HG02884 (cell line): Measurements from ENCODE around the gene MRPL28.
"Not testable (repeated sequence)": the region's sequence is repeated elsewhere in the genome, so short reads cannot be mapped to it uniquely, and the experiment has no call there.

Experiments
- ATAC-seq: cut with Tn5 transposase; IDR thresholded peaks from one replicate; pipeline ENCODE4 v1.9.1; 2021; ENCODE audit warnings: mild to moderate bottlenecking, moderate library complexity; ENCODE audit not compliant: unreplicated experiment

The MRPL28 gene

DNA sequence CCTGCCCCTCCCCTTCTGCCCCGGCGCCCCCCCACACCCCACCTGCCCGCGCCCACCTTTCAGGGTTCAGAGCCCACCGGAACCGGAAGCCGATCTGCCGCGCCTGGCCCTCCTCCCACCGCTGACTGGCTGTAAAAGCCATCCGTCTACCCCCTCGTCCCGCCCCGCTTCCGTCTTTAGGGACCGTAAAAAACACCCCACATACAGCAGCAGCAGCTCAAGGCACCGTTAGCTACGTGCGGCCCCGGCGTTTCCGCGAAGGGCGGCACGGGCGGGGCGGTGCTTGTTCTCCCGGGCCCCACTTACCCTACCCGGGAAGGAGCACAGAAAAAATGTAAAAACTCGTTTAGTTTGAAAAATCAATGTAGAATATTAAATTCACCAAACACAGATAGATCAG is at the start of gene MRPL28:
Gene MRPL28, minus strand, starts transcription at position 96 of the 400 bp plus-strand sequence. CDS start 320 bp downstream, outside the sequence.
- ATAC-seq: peak; percentile 69

DNA sequence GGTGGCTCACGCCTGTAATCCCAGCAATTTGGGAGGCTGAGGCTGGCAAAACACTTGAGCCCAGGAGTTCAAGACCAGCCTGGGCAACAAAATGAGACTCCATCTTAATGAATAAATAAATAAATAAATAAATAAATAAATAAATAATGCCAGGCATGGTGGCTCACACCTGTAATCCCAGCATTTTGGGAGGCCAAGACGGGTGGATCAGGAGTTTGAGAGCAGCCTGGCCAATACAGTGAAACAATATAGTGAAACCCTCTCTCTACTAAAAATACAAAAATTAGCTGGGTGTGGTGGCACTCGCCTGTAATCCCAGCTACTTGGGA is 44.8 kb upstream of the MRPL28 start:
- ATAC-seq: not testable (repeated sequence)

DNA sequence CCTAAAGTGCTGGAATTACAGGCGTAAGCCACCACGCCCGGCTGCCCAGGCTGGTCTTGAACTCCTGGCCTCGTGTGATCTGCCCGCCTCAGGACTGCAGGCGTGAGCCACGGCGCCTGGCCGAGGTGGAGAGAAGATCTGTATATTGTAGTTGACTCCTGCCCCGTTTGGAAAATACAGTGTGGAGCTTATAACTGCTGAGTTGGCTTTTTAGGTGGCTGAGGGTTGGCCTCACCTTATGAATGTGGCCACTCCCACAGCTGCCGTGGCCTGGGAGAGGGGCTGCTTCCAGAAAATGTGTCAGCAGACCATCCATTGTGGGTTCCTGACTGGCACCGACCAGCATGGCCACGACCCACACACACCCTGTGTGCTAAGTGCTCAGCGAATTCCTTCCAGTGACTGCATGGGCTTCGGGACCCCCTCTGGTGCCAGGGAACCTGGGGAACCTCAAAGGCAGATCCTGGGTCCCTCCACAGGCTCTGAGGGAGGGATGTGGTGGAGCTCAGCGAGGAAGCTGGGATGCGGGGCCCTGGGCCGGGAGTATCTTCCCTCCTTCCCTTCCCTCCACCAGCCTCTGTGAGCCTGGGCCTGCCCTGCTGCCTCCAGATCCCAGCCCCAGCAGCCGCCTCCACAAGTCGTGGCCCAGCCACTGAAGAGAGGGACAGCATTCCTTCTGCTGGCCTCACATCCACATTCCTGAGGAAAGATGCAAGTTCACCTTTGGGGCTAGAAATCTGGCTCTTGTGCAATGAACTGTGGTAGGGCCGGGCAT is 44.2 kb upstream of the MRPL28 start:
- ATAC-seq: no peak

DNA sequence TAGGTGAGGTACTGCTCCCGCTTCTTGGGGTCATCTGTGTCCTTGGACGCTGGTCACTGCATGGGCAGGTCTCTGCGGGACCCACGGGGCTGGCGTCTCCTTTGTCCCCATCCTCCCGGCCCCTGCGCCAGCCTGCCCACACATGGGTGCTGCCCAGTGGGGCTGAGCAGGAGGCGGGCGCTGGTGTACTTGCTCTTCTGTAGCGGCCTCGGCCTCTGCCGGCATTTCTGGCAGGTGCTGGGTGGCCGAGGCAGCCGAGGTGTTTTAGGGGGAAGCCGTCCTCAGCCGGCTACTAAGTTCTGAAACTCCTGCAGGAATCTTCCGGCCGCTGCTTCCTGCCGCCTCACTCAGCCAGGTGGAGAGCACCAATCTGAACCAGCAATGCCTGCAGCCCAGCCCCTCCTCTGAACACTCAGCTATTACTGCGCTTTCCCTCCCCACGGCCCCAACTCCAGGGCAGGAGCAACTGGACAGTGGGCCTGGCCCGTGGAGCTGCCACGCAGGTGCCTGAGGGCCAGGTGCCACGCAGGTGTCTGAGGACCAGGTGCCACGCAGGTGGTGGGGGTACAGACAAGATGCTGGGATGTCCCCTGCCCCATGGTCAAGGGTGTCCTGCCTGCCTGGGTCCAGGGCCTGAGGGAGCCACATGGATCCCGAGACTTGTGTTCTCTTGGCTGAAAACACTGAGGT is 41.4 kb upstream of the MRPL28 start:
- no peak for ATAC-seq

DNA sequence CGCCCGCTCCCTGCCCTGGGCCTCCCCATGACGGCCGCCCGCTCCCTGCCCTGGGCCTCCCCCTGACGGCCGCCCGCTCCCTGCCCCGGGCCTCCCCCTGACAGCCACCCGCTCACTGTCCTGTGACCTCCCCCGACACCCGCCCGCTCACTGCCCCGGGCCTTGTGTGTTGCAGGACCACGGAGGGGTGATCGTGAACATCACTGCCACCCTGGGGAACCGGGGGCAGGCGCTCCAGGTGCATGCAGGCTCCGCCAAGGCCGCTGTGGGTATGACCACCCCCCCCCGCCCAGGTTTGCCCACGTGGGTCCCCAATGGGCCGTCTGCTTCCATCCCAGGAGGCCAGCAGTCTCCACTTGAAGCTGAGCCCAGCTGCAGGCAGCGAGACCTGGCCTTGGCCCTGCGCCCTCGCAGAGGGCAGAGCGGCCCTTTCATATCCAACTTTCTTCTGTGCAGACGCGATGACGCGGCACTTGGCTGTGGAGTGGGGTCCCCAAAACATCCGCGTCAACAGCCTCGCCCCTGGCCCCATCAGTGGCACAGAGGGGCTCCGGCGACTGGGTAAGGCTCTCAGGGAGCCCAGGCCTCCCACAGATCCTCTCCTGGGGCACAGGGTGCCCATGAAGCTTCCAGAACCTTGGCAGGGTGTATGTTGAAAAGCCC is 40.3 kb upstream of the MRPL28 start:
- ATAC-seq: no peak

DNA sequence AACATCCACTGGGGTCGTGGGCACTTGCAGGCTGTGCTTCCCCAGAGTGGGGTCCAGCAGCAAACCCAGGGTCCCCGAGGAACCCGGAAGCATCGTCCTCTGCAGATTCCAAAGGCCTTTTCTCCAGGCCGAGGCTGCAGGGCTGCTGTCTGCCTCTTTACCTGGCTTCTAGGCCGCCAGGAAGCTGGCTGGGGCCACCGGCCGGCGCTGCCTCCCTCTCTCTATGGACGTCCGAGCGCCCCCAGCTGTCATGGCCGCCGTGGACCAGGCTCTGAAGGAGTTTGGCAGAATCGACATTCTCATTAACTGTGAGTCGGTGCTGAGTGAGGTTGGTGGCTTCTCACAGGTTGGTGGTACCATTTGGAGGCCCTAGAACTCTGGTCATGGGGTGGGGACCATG is 36.9 kb upstream of the MRPL28 start:
- no peak for ATAC-seq

DNA sequence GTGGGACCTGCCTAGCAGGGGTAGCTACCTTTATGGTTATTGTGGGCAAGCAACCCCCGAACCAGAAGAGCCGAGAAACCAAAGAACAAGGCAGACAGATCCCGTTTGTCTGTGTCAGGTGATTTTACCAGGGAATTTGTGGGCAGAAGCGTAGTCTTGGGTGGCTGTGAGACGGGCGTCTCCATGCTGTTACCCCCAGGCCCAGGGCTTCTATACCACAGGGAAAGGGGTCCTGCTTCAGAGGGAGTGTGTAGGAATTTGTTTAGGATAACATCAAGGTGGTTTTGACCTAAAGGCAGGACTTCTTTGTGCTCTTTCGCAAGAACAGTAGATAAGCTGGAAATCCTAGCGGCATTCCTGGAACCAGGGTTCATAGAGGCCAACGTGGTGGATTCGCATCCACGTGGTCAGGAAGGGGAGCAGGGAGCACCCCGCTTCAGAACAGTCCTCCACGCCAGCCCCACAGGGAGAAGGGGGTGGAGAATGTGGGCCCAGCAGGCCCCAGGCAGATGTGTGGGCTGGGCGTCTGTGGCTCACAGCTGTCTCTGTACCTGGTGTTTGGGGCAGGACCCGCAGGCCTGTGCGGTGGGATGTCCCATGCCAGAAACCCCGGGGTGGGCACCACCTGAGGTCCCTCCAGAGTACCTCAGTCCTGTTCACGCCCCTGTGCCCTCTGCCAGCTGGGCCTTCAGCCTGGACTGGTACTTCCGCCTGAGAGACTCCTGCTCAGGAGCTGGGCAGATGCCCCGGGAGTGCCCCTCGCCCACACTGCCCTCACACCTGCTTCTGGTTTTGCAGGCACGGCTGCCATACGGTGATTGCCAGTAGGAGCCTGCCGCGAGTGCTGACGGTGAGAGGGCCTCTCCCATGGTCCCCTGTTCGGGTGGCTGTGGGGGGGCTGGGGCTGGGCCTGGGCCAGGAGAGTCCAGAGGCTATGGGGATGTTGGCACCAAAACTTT is 35.5 kb upstream of the MRPL28 start:
- ATAC-seq: no peak

DNA sequence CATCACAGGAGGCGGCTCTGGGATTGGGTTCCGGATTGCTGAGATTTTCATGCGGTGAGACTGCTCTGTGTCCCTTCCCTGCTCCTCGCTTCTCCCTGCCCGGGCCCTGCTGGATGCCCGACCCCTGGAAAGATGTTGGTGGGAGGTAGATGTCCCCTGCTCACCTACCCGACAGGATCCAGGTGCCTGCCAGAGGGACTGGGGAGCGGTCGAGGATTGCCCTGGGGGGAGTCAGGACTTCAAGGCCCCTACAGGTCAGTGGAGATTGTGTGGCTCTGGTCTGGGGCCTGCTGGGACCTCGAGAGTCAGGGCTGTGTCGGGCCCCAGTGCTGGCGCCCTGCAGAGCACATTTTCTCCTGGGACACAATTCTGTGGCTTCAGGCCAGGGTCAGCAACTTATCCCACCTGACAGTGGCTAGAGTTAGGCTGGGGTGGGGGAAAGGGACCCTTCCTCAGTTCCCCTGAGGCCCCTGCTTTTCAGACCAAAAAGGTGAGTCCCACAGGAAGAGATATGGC is 34.7 kb upstream of the MRPL28 start:
- no peak for ATAC-seq

DNA sequence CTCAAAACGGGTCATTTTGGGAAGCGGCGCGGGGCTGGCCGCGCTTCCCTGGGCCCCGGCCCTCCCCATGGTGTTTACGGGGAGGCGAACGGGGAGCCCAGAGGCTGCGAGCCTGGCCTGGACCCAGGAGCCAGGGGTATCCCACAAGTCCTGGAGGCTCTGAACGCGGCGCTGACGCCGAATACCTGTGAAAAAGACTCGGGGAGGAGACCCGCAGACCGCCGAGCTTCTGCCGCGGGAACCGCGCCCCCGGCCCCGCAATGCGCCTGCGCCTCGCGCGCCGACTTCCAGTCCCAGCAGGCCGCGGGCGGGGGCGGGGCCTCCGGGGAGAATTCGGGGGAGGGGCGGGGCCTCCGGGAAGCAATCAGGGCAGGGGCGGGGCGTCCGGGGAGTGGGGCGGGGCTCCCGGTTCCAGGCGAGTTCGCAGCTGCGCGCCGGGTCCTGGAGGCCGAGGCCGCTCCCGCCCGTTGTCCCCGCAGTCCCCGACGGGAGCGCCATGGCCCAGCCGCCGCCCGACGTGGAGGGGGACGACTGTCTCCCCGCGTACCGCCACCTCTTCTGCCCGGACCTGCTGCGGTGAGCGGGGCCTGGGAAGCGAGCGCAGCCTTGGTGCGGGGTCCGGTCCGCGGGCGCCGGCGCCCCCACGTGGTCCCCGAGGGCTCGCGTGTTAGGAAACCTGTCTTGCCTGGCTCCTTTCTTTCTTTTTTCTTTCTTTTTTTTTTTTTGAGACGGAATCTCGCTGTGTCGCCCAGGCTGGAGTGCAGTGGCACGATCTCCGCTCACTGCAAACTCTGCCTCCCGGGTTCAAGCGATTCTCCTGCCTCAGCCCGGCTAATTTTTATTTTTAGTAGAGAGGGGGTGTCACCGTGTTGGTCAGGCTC is 31.4 kb upstream of the MRPL28 start, which contains the start of gene DECR2:
Gene DECR2, plus strand, starts transcription at position 418 of the 881 bp plus-strand sequence. Its CDS starts 79 bp downstream, at position 497.
- ATAC-seq: peak; percentile 42

DNA sequence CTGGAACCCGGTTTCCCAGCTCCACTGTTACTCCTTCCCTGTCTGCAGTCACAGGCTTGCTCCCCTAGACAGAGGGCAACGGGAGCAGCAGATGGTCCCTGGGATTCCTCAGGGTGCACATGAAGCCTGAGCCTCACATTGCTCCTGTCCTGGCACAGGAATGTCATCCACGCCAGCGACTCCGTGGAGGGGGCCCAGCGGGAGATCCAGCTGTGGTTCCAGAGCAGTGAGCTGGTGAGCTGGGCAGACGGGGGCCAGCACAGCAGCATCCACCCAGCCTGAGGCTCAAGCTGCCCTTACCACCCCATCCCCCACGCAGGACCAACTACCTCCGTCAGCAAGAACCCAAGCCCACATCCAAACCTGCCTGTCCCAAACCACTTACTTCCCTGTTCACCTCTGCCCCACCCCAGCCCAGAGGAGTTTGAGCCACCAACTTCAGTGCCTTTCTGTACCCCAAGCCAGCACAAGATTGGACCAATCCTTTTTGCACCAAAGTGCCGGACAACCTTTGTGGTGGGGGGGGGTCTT is 29.8 kb upstream of the MRPL28 start:
- ATAC-seq: no peak

DNA sequence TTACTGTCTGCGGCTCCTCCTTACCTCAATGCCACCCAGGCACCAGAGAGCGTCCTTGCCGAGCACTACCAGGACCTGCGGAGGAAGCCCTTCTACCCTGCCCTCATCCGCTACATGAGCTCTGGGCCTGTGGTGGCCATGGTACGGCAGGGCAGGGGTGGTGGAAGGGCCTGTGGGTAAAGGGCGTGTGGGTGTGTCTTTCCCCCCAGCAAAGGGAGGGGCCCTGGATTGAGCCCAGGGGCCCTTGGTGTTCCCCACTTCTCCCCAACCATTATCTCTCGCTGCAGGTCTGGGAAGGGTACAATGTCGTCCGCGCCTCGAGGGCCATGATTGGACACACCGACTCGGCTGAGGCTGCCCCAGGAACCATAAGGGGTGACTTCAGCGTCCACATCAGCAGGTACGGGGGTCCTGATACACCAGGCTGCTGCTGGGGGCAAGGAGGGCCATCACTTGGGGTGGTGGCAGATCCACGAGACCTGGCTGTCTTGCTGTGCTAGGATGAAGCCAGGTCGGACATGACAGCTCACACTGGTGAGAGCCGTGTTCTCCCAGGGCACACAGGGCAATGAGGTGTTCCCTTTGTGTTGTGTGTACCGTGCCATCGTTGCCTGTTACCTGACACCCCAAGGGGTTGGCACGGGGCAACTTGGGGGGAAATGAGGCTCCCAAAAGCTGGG is 29.1 kb upstream of the MRPL28 start:
- no peak for ATAC-seq

DNA sequence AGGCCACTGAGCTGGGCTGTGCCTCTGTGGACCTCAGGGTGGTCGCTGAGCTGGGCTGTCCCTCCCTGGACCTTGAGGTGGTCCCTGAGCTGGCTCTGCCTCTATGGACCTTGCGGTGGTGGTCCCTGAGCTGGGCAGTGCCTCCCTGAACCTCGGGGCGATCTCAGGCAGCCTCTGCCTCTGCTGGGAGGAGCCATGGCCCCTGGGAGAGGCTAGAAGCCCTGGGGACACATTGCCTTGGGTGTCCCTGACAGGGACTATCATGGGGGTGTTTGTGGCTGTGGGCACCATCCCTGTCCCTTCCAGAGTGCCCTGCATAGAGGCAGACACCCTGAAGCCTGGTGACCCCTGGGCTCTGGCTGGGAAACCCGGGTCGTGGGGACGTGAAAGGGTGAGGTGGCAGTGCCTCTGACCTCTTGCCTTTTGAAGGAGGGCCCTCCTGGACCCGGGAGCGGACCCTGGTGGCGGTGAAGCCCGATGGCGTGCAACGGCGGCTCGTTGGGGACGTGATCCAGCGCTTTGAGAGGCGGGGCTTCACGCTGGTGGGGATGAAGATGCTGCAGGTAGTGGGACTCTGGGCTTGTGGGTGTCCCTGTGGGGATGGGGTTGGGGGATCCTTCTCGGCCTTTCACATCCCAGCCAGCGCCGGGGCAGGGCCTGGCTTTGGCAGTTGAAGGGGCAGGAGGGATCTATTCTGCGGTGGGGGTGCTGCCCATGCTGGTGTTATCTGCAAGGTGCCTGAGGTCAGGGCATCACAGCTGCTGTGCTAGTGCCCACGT is 28.4 kb upstream of the MRPL28 start:
- no peak for ATAC-seq

DNA sequence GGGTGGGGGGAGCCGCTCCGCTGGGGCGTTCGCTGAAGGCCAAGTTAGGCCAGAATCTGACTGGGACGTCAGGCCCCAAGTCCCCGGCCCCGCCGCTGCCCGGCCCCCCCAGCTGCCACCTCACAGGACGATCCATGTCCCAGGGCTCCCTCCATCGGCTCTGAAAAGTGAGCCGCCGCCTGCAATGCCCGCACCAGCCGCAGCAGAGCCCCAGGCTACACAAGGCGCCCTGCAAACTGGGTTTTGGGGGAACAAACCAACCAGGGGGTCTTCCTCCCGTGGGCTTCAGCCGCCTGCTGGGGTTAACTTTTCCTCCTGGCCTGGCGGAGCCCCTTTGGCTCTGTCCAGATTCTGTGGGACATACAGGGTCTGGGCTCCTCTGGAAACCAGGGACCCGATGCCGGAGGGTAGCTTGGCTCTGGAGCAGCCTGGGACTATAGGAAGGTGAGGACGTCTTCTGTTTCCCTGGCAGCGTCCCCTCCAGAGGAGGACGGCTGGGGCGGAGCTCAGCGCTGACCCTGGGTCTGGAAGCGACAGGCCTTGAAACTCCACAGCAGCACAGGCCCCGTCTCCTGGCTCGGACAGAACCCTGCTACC is 27.5 kb upstream of the MRPL28 start:
- ATAC-seq: no peak

DNA sequence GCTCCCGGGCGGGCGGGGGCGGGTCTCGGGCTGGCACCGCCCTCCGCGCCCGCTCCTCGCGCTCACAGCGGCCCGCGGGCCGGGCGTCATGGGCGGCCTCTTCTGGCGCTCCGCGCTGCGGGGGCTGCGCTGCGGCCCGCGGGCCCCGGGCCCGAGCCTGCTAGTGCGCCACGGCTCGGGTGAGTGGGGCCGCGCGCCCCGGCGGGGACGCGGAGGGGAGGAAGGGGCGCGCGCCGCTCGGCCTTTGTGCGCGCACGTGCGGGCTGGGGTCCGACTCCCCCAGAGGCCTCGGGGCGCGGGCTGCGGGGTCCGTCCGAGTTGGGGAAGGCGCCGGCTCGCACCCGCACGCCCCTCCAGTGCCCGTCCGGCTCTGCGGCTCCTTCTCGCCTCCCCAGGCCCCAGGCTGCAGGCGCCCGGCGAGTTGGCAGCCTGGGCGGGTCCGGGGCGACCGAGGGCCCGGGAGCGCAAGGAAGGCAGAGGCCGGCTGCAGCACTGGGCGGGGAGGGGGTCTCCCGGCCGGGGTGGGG is 26.9 kb upstream of the MRPL28 start, which contains the start of gene NME4:
Gene NME4, plus strand, starts transcription at position 65 of the 527 bp plus-strand sequence. Its CDS starts 24 bp downstream, at position 89.
- ATAC-seq: no peak

DNA sequence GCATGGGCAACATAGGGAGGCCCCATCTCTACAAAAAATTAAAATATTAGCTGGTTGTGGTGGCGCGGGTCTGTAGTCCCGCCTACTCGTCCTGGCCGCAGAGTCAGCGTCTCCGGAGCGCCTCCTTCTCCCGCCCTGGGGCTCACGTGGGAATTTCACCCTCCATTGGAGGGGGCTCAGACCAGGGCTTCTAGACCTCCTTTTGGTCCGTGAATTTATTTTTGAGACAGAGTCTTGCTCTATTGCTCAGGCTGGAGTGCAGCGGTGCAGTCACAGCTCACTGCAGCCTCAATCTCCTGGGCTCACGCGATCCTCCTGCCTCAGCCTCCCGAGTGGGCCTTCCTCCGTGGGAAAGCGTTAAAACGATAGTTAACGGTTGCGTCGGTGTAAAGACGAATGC is 26.3 kb upstream of the MRPL28 start:
- ATAC-seq: no peak

DNA sequence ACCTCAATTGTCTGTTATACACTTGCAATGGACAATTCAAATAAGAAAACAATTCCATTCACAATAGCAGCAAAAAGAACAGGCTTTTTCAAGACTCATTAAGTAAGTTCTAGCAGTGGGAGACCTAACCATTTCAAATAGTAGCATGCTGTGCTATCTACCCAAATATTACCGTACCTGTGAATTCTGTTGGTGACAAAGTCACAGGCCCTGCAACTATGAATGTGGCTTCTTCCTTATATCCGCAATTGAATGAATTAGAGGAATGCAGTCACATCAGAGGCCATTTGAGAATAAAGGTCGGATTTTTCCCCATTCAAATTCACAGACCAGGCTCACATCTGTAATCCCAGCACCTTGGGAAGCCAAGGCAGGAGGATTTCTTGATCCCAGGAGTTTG is 25.9 kb upstream of the MRPL28 start:
- ATAC-seq: no peak

DNA sequence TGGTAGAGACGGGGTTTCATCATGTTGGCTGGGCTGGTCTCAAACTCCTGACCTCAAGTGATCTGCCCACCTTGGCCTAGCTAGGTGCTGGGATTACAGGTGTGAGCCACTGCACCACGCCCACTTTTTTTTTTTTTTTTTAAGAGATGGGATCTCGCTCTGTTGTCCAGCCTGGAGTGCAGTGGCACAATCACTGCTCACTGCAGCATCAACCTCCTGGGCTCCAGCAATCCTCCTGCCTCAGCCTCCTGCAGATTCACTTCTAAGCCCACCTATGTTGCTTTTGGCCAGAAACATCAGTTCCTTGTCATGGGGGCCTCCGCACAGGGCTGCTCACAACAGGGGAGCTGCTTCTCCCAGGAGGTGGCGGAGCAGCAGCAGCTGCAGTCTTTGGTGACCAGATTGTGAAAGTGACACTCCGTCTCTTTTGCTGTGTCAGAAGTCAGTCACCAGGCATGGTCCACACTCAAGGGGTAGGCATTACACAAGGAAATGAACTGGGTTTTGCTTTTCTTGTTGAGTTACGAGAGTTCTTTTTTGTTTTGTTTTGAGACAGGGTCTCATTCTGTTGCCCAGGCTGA is 22.2 kb upstream of the MRPL28 start:
- ATAC-seq: no peak
